GM23248 (cell line): Measurements from ENCODE around the gene MBNL3. TPM values are rescaled to one million over a fixed set of nuclear protein-coding genes. Genes with fewer than 3 reads are reported as not detected.

ENCODE experiments used
- DNase-seq: peaks from one replicate; pipeline ENCODE4 v3.0.0-alpha.2; 2015
- H2AFZ ChIP-seq: fragments of 200-600 bp; sonication (generic); 2 replicates; pipeline ENCODE4 v1.6.1; 2016; ENCODE audit warnings: antibody characterized with exemption
- H3F3A ChIP-seq: fragments of 200-600 bp; sonication (generic); 2 replicates; pipeline ENCODE4 v1.6.1; 2016; ENCODE audit warnings: mild to moderate bottlenecking, antibody characterized with exemption, mixed run types; ENCODE audit not compliant: insufficient read depth
- H3K27ac ChIP-seq: fragments of 200-600 bp; sonication (generic); 2 replicates; pipeline ENCODE4 v1.5.1; 2016; ENCODE audit warnings: mild to moderate bottlenecking
- H3K27me3 ChIP-seq: fragments of 200-600 bp; sonication (generic); replicated peaks from 2 replicates; pipeline ENCODE4 v1.6.1; 2016; ENCODE audit warnings: mild to moderate bottlenecking; ENCODE audit not compliant: insufficient read depth
- H3K36me3 ChIP-seq: fragments of 200-600 bp; sonication (generic); 2 replicates; pipeline ENCODE4 v1.6.1; 2016; ENCODE audit warnings: low read depth, mild to moderate bottlenecking
- H3K4me1 ChIP-seq: fragments of 200-600 bp; sonication (generic); 2 replicates; pipeline ENCODE4 v1.6.1; 2016; ENCODE audit warnings: mild to moderate bottlenecking; ENCODE audit not compliant: insufficient read depth
- H3K4me2 ChIP-seq: fragments of 200-600 bp; sonication (generic); one replicate; pipeline ENCODE4 v1.6.1; 2016; ENCODE audit warnings: mild to moderate bottlenecking; ENCODE audit not compliant: unreplicated experiment
- H3K4me3 ChIP-seq: fragments of 200-600 bp; sonication (generic); 2 replicates; pipeline ENCODE4 v1.5.1; 2016; ENCODE audit warnings: mild to moderate bottlenecking
- H3K79me2 ChIP-seq: fragments of 200-600 bp; sonication (generic); 2 replicates; pipeline ENCODE4 v1.6.1; 2016; ENCODE audit warnings: mild to moderate bottlenecking; ENCODE audit not compliant: insufficient read depth
- H3K9ac ChIP-seq: fragments of 200-600 bp; sonication (generic); 2 replicates; pipeline ENCODE4 v1.6.1; 2016; ENCODE audit warnings: mild to moderate bottlenecking
- H3K9me2 ChIP-seq: fragments of 200-600 bp; sonication (generic); 2 replicates; pipeline ENCODE4 v1.6.1; 2016; ENCODE audit warnings: mixed run types, mild to moderate bottlenecking, moderate library complexity; ENCODE audit not compliant: insufficient read depth
- H3K9me3 ChIP-seq: fragments of 200-600 bp; sonication (generic); one replicate; pipeline ENCODE4 v1.6.1; 2017; ENCODE audit warnings: low read depth
- H4K20me1 ChIP-seq: fragments of 200-600 bp; sonication (generic); 2 replicates; pipeline ENCODE4 v1.6.0; 2016; ENCODE audit not compliant: insufficient read depth
- EZH2 ChIP-seq: fragments of 200-600 bp; sonication (generic); IDR thresholded peaks from 2 replicates; pipeline ENCODE4 v1.6.1; 2018; ENCODE audit warnings: antibody characterized with exemption, mild to moderate bottlenecking; ENCODE audit not compliant: insufficient read depth, poor library complexity, severe bottlenecking
- EZH2phosphoT487 ChIP-seq: fragments of 200-600 bp; sonication (generic); IDR thresholded peaks from 2 replicates; pipeline ENCODE4 v1.6.1; 2018; ENCODE audit warnings: antibody characterized with exemption, moderate library complexity, mild to moderate bottlenecking, low read depth; ENCODE audit not compliant: insufficient read depth
- WGBS, 2 experiments: methylation state at CpG; one replicate each; pipeline ENCODE4 v1.1.6; 2015 to 2017; ENCODE audit warnings: low lambda C conversion rate in 2 of 2, low coverage in 1 of 2; ENCODE audit errors: missing lambda C conversion rate in 2 of 2; 5-methylcytosine and 5-hydroxymethylcytosine counted together
- in situ Hi-C: fragments of 300-500 bp; cut with MboI; formaldehyde crosslinking; loops from 2 replicates; pipeline ENCODE4 v1.15.0; 2020
- polyA plus RNA-seq: library from polyadenylated mRNA; unstranded; fragments of >200 nt; fragmentation: Nextera tagmentation; extraction: Ambion mirVana; gene quantifications from 2 replicates; pipeline ENCODE4 v1.2.1, GENCODE V29; 2016
- total RNA-seq: library from RNA; depleted of rRNA; stranded (reverse); fragments of >200 nt; shearing (Covaris generic); gene quantifications from 2 replicates; pipeline ENCODE4 v1.2.3, GENCODE V29; 2014

MBNL3 gene
- total and polyA plus RNA-seq, 2 experiments from 2014 or later: 0.88 to 2.4 TPM

DNA sequence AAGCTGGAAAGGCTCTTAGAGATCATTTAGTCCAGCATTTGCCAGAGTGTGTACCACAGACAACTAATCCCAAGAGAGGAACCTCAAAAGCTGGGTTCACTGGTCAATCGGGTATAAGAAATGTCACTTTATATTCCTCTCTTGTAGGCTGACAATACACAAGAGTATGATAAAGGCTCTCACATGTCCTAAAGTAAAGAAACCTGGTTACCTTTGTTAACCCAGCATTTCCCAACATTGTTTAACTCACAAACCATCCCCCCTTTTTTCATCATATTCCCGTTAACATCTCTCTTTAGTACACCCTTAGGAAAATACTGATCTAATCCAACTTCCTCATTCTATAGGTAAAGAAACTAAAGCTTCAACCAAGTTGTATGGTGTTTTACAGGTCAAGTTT lies 74.4 kb downstream of the MBNL3 start:
- H3K4me1 ChIP-seq: no peaks in the 10 kb centered on the region
- in situ Hi-C loops: no loop called here
- no peaks in the 10 kb centered on the region for H3K9me2 ChIP-seq
- H4K20me1 ChIP-seq: no peaks in the 10 kb centered on the region
- no peak overlapping the region for H3K4me2 ChIP-seq
- 95 to 96% methylated on average over 2 of the region's 2 CpGs for WGBS, 2 experiments
- H2AFZ ChIP-seq: no peak overlapping the region
- H3K36me3 ChIP-seq: no peaks in the 10 kb centered on the region
- no peak for DNase-seq
- no peak for TF ChIP-seq EZH2phosphoT487
- no peak for TF ChIP-seq EZH2
- no peak overlapping the region for H3K9ac ChIP-seq
- H3K9me3 ChIP-seq: no peaks in the 10 kb centered on the region
- no peaks in the 10 kb centered on the region for H3K79me2 ChIP-seq
- H3F3A ChIP-seq: no peaks in the 10 kb centered on the region
- H3K27ac ChIP-seq: no peak overlapping the region
- H3K4me3 ChIP-seq: no peak overlapping the region
- H3K27me3 ChIP-seq: no peaks in the 10 kb centered on the region

DNA sequence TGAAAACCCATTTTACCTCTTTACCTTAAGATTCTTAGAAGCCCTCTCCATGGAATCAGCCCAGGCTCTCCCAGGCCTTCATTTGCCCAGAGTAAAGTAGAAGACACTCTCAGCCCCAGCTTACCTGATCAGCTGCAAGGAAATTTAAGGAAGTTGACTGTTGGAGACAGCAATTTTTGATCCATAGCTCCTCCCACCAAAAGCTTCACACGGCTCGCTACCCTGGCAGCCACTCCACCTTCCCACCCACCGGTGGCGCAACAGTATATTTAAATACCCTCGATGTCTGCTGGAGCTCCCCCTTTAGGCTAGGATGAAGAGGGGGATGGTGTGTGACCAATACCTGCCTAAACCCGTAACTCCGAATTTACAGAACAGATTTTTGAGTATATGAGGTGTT lies 75.4 kb downstream of the MBNL3 start:
- H4K20me1 ChIP-seq: no peaks in the 10 kb centered on the region
- no peak for TF ChIP-seq EZH2
- TF ChIP-seq EZH2phosphoT487: no peak
- H3K9ac ChIP-seq: no peak overlapping the region
- H3K4me2 ChIP-seq: no peak overlapping the region
- H3K9me2 ChIP-seq: no peaks in the 10 kb centered on the region
- DNase-seq: no peak
- no peak overlapping the region for H2AFZ ChIP-seq
- H3F3A ChIP-seq: no peaks in the 10 kb centered on the region
- H3K27ac ChIP-seq: no peak overlapping the region
- no peaks in the 10 kb centered on the region for H3K27me3 ChIP-seq
- H3K36me3 ChIP-seq: no peaks in the 10 kb centered on the region
- H3K4me3 ChIP-seq: no peak overlapping the region
- no peaks in the 10 kb centered on the region for H3K79me2 ChIP-seq
- in situ Hi-C loops: no loop called here
- H3K4me1 ChIP-seq: no peaks in the 10 kb centered on the region
- 87 to 95% methylated on average over 4 to 7 of the region's 7 CpGs for WGBS, 2 experiments
- H3K9me3 ChIP-seq: no peaks in the 10 kb centered on the region

DNA sequence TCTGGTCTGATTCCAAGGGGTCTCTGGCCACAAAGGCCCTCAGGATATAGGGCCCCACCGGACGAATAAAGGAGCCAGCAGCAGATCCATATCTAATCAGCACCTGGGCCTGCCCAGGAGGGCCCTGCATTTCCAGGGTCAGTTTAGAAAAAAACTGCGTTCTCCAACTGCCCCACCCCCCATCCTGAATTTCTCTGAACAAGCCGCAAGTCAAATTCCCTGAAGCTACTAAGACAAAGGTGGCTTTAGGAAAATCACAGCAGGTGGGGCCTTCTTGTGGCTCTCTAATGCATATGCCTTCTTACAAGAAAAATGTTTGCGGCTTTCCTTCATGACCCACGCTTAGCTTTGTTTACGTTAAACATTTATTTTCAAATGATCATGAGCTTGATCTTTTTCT lies 76.6 kb downstream of the MBNL3 start:
- H3K9me3 ChIP-seq: no peaks in the 10 kb centered on the region
- H3K4me1 ChIP-seq: no peaks in the 10 kb centered on the region
- H2AFZ ChIP-seq: no peak overlapping the region
- DNase-seq: no peak
- no peaks in the 10 kb centered on the region for H3K9me2 ChIP-seq
- H3K27ac ChIP-seq: no peak overlapping the region
- no peaks in the 10 kb centered on the region for H4K20me1 ChIP-seq
- in situ Hi-C loops: no loop called here
- H3F3A ChIP-seq: no peaks in the 10 kb centered on the region
- H3K36me3 ChIP-seq: no peaks in the 10 kb centered on the region
- 94 to 96% methylated on average over 5 to 7 of the region's 7 CpGs for WGBS, 2 experiments
- H3K27me3 ChIP-seq: no peaks in the 10 kb centered on the region
- H3K4me3 ChIP-seq: no peak overlapping the region
- no peaks in the 10 kb centered on the region for H3K79me2 ChIP-seq
- no peak for TF ChIP-seq EZH2phosphoT487
- no peak for TF ChIP-seq EZH2
- no peak overlapping the region for H3K9ac ChIP-seq
- H3K4me2 ChIP-seq: no peak overlapping the region

DNA sequence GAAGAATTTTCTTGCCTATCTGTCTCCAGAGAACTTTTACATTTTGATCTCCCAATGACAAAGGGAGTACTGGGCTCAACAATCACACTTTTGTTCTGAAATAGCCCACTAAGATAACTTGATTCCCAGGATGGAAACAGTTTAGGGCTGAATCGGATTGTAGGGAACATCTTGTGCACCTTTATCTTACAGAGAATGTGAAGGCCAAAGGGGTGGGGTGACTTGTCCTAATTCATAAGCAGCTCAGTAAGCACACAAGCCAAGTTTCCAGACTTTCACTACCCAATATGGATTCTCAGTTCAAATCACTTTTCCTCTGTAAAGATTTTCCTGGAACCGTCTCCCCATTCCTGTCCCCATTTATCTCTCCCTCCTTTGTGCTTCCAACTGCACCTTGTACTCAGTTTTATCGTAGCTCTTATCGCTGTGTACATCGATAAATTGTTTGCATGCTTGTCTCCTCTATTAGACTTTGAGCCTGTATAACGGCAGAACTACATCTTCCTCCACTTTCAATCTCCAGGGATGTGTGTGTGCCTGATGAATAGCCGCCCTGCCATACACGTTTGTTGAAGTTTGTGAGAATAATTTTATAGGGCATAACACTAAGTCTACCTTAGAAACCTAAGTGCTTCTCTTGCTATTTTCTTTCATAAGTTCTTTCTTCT lies 77.4 kb downstream of the MBNL3 start:
- Histone ChIP-seq H3K27me3 (no peaks in the 10 kb centered on the region), H3K9me2 (no peaks in the 10 kb centered on the region), H3K9ac (no peak overlapping the region), H3K27ac (no peak overlapping the region), H3K9me3 (no peaks in the 10 kb centered on the region), H4K20me1 (no peaks in the 10 kb centered on the region), H3K4me1 (no peaks in the 10 kb centered on the region), H3K36me3 (no peaks in the 10 kb centered on the region), H2AFZ (no peak overlapping the region), H3K4me2 (no peak overlapping the region), H3K4me3 (no peak overlapping the region), H3F3A (no peaks in the 10 kb centered on the region), H3K79me2 (no peaks in the 10 kb centered on the region)
- in situ Hi-C loops: no loop called here
- no peak for TF ChIP-seq EZH2
- TF ChIP-seq EZH2phosphoT487: no peak
- WGBS, 2 experiments: 91 to 95% methylated on average over 8 of the region's 8 CpGs
- no peak for DNase-seq
